Cardiac fibroblast (primary cell): ENCODE results near the gene CDC42EP2.

Experiments used
- DNase-seq, 2 donors: peaks; one replicate each; pipeline versions ENCODE4 v3.0.0 to v3.0.0-alpha.2; 2010; ENCODE audit warnings: low read depth in 2 of 2
- H3K4me3 ChIP-seq, 2 donors: replicated peaks in 1 of 2; 1 replicate in 1 of 2; 2 replicates in 1 of 2; pipeline ENCODE4 v1.5.1; 2011; ENCODE audit warnings: low read depth in 2 of 2, low read length in 2 of 2, mild to moderate bottlenecking in 2 of 2, moderate library complexity in 1 of 2
- CTCF ChIP-seq: IDR thresholded peaks from one replicate; pipeline ENCODE4 v1.5.1; 2011; ENCODE audit warnings: low read depth, mild to moderate bottlenecking, low read length, inconsistent platforms

Gene CDC42EP2

DNA sequence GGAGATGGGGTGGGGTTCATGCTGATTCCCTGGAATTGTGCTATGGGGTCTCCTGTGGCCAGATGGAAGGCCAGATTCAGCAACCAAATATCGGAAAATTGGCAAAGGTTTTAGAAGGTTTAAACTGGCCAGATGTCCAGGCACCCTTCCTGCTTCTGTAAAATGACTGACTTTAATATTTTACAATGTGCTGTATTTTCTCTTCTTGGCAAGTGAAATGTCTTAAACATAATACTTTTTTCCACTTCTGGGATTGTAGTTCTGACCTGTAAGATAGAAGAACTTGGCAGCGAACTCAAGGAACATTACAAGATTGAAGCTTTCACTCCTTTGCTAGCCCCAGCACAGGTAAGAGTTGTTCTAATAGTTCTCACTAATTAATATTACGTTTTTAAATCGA is 35.4 kb upstream of the CDC42EP2 start:
- H3K4me3 ChIP-seq: no peak overlapping the region
- no peak for TF ChIP-seq CTCF
- no peak for DNase-seq

- H3K4me3 ChIP-seq: no peak overlapping the region
- no peak for TF ChIP-seq CTCF
- peak; percentile 92 to 99 for DNase-seq
Measured at GRCh38 chr11:65279741-65280440, 34.8 kb upstream of the CDC42EP2 start.

GRCh38 chr11:65280646-65281045 is 34.0 kb upstream of the CDC42EP2 start:
- no peak for TF ChIP-seq CTCF
- no peak overlapping the region for H3K4me3 ChIP-seq
- DNase-seq: peak; percentile 50 to 68

- TF ChIP-seq CTCF: no peak
- no peak overlapping the region for H3K4me3 ChIP-seq
- DNase-seq: no peak
Measured at GRCh38 chr11:65286686-65287085, 28.0 kb upstream of the CDC42EP2 start.

DNA sequence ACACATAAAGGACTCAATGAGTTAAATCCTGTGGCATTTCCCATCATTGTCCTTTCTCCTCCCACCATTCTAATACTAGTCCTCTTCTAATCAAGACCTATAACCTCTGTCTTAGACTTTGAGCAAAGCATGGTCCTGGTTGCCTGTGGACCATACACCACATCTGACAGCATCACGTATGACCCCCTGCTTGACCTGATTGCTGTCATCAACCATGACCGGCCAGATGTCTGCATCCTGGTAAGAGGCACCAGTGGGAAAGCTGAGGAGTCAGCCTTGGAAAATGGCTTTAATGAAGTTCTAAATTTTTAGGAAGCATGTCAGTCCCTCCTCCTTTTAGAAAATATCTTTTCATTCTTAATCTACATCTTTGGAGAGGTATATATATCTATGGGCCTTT is 27.1 kb upstream of the CDC42EP2 start:
- no peak for DNase-seq
- no peak for TF ChIP-seq CTCF
- H3K4me3 ChIP-seq: no peak overlapping the region

GRCh38 chr11:65288706-65289536 is 25.7 kb upstream of the CDC42EP2 start:
- H3K4me3 ChIP-seq: no peak overlapping the region
- no peak for TF ChIP-seq CTCF
- DNase-seq: no peak
